GM18868 (cell line): Measurements from ENCODE around the gene NBAS.
"Not testable (repeated sequence)": the region's sequence is repeated elsewhere in the genome, so short reads cannot be mapped to it uniquely, and the experiment has no call there.

Experiments
- ATAC-seq: cut with Tn5 transposase; IDR thresholded peaks from one replicate; pipeline ENCODE4 v1.9.1; 2021; ENCODE audit warnings: mild to moderate bottlenecking, moderate library complexity; ENCODE audit not compliant: unreplicated experiment

Gene NBAS

GRCh38 chr2:15561574-15562344 is 625 bp upstream of the NBAS start:
- ATAC-seq = peak; percentile 18

- peak; percentile 38 for ATAC-seq
These were observed 770 bp downstream of the NBAS start for GRCh38 chr2:15560140-15560987.

DNA sequence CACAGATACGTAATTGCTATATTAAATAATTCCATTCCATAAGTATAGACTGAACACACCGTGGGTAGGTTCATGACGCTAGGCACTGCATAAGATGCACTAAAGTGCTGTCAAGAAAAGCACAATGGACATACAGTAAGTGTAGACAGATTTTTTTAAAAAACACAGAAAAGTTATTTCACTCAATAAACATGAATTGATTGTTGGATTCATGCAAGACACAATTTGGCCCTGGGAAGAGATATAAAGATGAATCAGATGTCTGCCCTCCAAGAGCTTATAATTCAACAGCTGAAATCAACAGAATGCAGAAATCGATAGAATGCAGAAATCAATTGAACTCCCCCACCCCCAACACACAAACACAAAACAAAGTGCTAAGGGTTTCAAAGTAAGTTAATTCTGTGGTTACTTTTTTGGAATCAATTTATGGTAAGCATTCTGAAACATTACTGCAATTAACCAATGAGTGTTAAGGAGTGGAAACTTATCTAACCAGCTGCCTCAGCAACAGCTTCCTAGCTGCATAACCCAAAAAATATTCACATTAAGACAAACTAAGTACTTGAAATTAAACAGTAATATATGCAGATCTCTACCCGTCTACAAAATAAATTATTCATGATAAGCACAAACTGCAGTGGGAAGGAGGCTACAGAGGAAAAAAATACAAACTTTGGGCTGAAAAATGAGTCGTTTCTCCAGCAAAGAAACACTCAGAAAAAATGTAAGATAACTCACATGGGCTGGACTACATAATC is 1.6 kb downstream of the NBAS start:
- ATAC-seq = no peak

DNA sequence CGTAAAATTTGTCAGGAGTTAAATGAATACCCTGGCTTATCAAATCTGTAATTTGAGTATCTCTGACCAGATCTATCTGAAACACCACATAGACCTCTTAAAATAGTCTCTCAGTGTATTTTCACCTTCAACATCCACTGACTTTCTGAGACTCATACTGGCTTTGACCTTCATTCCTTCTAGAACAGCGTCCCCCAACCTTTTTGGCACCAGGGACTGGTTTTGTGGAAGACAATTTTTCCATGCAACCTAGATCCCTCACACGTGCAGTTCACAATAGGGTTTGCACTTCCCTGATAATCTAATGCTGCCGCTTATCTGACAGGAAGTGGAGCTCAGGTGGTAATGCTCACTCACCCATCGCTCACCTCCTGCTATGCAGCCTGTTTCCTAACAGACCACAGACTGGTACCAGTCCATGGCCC is 3.2 kb downstream of the NBAS start:
- ATAC-seq = no peak

DNA sequence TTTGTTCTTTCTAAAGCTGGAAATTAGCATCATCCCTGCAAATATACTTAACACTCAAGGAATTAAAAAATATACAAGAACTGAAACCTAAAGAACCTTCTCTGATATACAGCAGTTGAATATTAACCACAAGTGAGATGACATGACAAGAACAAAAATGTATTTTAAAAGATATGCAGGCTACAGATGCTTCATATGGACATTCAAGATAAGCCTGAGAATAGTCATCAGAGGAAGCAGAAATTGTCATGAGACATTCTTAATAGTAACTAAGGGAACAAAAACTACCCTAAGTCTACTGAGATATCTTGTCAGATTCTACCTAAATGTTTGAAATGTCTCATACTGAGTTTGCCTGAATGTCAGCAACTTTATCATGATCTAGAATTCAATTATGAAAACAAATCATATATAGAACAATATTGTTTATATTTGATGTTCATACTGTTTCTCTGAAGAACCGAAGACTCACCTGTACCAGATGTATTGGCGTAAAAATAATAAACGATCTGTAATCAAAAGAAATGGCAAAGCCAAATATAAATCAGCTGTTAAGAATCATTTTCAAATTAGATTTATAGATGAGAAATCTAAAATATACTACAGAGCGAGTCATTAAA is 4.7 kb downstream of the NBAS start:
- no peak for ATAC-seq

DNA sequence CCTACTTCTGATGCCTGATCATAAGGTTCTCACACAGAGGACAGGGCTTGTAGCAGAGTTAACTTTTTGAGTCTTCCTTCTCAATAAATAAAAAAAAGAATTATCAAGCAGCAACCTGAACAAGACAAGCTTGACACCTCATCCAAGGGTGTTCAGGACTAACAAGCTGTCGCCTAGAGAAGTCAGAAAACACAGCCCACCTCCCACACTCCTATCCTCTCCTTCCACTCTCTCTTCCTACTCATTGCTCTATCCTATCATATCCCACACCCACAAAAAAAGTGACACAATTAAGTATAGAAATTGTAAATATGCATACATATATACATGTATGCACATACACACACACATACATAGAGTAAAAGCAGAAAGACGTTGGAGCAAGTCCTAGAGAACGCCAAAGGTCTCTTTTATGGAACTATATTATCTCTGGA is 5.4 kb downstream of the NBAS start:
- no peak for ATAC-seq

GRCh38 chr2:15554525-15555218 is 6.5 kb downstream of the NBAS start:
- no peak for ATAC-seq

DNA sequence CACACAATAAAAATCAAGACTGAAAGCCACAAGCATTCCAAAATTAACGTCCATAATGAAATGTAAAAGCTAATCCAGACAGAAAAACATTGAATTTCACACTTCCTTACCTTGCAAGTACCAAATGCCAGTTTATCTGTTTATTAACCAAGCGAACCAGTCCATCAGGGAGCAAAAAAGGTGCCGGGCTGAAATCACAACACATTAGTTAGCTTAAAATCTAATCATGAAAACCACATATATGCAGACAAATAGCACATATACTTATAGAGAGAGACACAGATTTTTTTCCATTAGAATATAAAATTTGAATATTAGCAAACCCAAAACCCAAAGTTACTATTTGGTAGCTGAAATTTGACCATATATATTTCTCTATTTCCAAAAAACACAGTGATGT is 7.2 kb downstream of the NBAS start:
- ATAC-seq = no peak

DNA sequence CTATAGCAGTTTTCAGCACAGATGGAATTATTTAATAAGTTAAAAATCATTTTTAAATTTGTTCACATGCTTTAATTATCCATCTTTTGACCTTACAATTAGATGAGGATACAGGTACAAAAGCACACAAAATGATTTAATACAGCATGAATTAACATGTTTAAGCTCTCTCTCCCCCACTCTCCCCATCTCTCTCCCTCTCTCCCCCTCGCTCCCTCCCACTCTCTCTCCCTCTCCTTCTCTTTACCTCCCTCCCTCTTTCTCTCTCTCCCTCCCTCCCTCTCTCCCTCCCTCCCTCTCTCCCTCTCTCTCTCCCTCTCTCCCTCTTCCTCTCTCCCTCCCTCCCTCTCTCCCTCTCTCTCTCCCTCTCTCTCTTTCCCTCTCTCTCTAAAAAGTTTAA is 7.6 kb downstream of the NBAS start:
- ATAC-seq = no peak

- no peak for ATAC-seq
These were observed 12.2 kb downstream of the NBAS start for GRCh38 chr2:15548974-15549373.

- no peak for ATAC-seq
These were observed 13.8 kb downstream of the NBAS start for GRCh38 chr2:15547115-15547876.

DNA sequence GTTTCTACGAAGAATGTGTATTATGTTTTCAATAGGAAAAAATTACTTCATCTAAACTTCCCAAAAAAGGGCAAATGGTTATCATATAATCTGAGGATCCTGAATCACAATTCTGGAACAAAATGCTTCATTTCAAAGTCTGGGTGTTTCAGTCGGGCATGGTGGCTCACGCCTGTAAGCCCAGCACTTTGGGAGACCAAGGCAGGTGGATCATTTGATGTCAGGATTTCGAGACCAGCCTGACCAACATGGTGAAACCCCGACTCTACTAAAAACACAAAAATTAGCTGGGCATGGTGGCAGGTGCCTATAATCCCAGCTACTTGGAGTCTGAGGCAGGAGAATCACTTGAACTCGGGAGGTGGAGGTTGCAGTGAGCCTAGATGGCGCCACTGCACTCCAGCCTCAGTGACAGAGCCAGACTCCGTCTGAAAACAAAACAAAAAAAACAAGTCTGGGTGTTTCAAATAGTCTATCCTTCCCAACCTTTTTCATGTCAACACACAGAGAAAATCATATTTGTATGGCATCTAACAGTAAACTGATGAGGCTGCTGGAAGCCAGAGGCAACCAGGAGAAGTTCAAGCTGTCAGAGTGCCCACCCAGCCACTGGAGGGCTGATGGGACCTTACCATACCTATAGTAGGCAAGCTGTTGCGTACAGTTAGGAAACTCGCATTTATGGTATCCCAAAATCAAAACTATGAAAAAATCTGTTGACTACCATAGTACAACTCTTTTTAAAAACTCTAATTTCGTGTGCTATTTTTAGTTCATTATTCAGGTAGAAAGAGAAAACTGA is 14.6 kb downstream of the NBAS start:
- no peak for ATAC-seq

GRCh38 chr2:15544227-15544626 is 16.9 kb downstream of the NBAS start:
- ATAC-seq = no peak

GRCh38 chr2:15543541-15543940 is 17.6 kb downstream of the NBAS start:
- ATAC-seq = no peak

GRCh38 chr2:15543053-15543452 is 18.1 kb downstream of the NBAS start:
- ATAC-seq = no peak

GRCh38 chr2:15542269-15542668 is 18.9 kb downstream of the NBAS start:
- ATAC-seq = not testable (repeated sequence)

GRCh38 chr2:15540523-15540922 is 20.6 kb downstream of the NBAS start:
- ATAC-seq = peak; percentile 21

DNA sequence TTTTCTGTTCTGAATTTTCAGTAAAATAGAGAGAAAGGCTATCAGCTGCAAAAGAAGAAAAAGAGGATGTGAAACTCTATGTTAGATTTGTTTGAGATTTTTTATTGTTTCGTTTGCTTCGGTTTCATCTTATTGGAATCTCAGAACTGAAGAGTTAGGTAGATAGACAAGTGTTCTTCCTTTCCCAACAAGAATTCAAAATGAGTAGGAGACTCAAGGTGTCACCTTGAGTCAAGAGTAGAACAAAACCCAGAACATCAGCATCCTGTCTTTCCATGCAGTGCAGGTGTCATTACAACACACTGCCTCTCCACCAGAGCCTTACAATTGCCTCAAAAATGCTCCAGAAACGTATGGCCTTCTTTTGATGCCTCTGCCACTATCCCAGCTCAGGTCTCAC is 21.1 kb downstream of the NBAS start:
- peak; percentile 87 for ATAC-seq

DNA sequence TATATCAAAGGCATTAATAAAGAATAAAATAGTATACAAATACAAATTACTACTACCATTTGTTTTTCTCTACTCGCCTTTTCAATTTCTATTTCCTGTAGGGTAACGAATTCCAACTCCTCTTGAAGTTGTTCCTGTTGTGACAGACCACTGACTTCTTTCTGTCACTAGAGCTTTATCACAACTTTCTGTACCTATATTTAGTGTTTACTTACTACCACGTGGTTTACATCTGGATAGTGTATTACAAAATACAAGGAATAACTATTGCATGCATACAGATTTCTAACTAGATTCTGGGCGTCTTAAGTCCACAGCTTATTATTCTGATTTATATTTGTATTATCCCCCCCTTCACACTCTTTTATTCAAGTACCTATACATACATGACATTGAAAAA is 22.3 kb downstream of the NBAS start:
- ATAC-seq = no peak
